NCI-H2081 (cell line): Measurements from ENCODE around the gene MUC5B.

Experiments used
- DNase-seq, 2 experiments: peaks; one replicate each; lab custom pipeline; 2025; lab: John Stamatoyannopoulos, UW

Gene MUC5B

GRCh38 chr11:1267441-1268100, 44.7 kb downstream of the MUC5B start:
- no peak for DNase-seq

GRCh38 chr11:1269957-1270356, 47.1 kb downstream of the MUC5B start:
- DNase-seq, result no peak

DNA sequence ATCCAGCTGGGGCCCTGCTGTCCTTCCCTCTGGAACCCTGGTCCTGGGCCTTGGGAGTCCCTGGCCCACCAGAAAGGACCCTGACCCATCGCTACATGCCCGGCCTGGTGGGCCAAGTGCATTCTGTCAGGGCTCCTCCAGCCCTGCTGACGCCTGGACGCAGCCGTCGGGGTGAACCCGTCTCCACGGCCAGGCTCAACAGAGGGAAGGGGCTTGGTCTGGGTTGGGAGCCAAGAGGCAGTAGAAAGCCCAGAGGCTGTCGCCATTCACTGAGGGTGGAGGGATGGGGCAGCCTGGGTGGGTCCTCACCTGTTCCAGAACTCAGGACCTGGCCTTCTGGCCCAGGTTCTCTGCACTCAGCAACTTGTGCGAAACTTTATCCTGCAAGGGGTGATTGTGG, 47.6 kb downstream of the MUC5B start:
- no peak for DNase-seq

GRCh38 chr11:1271002-1271401, 48.1 kb downstream of the MUC5B start:
- DNase-seq, result no peak

- DNase-seq, result no peak
Measured at GRCh38 chr11:1271406-1271805, 48.5 kb downstream of the MUC5B start.

- no peak for DNase-seq
Measured at GRCh38 chr11:1271927-1272326, 49.1 kb downstream of the MUC5B start.

GRCh38 chr11:1272531-1272930, 49.7 kb downstream of the MUC5B start:
- no peak for DNase-seq

- DNase-seq, result no peak
Measured at GRCh38 chr11:1274501-1274900, 51.6 kb downstream of the MUC5B start.

GRCh38 chr11:1275021-1275420, 52.2 kb downstream of the MUC5B start:
- DNase-seq, result no peak

GRCh38 chr11:1276041-1276790, 53.4 kb downstream of the MUC5B start:
- DNase-seq, result no peak

GRCh38 chr11:1276866-1277615, 54.2 kb downstream of the MUC5B start:
- no peak for DNase-seq

DNA sequence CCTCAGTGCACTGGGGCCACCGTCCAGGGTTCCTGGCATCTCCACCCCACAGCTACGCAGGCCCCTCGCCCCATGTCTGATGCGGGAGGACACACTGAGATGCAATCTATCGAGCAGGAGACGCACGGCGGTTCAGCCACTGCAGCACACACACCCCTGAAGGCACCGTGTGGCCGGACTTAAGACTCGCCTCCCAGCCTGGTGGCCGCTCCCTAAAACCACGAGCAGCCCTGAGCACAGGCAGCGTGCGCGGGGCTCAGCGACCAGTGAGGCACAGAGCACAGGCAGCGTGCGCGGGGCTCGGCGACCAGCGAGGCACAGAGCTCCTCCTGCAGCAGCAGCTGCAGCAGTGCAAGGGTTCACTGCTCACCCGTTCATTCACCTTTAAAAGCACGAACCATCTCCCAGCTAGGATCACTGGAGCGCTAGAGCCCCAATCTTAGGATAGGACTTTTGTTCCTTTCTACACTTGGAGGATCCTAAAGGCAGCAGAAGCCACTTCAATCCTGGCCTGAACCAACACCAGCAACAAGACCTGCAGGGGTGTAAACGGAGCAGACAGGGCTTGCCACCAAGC, 55.2 kb downstream of the MUC5B start:
- DNase-seq, result no peak

GRCh38 chr11:1278766-1279673, 56.2 kb downstream of the MUC5B start:
- DNase-seq, result no peak

GRCh38 chr11:1279674-1280055, 56.8 kb downstream of the MUC5B start:
- DNase-seq, result no peak

DNA sequence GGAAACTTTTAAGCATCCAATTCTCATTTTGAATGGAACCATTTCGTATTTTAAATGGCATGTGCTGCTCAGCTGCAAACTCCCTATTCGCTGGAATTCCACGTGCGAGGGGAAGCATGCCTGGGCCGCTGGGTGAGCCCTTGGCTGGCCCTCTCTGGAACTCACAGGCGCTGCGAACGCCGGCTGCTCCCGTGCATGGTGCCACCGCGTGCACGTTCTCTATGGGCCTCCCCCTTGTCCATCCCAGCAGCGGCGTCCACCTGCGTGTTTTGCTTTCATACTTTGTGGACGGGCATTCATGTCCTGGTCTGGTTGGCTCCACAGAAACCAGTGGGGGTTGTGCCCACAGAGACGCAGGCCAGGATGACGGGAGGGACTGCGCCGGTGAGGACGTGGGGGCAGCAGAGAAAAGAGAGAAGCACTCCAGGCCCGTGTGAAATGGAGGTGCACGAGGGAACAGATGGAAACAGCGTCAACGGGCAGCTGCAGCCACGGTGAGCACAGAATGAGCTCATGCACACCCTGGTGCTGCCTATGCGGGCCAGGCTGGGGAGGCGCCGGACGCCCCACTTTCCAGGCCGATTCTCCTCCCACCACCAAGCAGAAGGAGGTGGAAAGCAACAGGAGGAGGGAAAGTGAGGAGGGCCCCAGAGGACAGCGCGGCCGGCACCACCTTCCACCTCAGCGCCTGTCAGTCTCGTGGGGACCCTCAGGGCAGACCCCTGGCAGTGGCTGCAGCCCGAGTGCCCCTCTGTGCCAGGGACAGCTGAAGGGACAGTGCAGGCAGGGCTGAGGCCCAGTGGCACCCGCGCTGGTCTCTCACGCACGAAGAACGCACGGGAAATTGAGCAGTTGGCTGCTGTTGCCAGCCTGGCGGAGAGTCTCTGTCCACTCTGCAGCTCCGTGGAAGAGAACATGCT, 57.5 kb downstream of the MUC5B start:
- DNase-seq, result no peak

GRCh38 chr11:1281326-1281973, 58.6 kb downstream of the MUC5B start:
- no peak for DNase-seq

DNA sequence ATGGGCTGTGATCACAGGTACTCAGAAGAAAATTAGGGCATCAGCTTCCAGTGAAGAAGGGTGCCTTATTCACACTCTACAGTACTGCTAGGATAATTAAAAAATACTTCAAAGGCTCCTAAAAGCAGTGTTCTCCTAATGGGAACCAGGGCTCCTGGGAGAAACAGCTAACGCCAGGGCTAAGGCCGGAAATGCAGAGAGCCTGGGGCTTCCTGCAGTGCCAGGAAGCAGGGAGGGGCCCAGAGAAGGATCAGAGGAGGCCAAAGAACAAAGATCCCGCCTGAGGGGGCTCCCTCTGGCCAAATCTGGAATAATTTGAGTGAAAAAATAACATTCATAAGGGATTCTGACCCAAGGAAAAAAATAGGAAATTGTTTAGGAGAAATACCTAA, 59.1 kb downstream of the MUC5B start:
- DNase-seq, result no peak

- DNase-seq, result no peak
Measured at GRCh38 chr11:1283091-1283511, 60.2 kb downstream of the MUC5B start.

GRCh38 chr11:1283906-1284305, 61.0 kb downstream of the MUC5B start:
- DNase-seq, result no peak

DNA sequence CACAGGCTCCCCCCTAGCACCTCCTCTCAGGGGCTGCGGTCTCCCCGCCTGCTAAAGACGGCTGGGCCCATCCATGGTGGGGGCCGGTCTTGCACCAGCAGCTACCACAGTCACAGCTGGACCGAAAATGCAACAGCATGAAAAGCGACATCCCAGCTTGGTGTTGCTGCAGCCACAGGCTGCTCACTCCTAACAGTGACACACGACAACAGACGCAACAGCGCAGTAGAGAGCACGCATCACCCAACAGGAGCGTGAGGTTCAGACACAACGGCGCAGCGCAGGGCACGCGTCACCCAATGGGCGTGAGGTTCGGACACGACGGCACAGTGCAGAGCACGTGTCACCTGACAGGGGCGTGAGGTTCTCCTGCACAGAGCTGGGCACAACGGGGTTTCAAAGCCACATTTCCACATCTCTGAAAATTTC, 62.5 kb downstream of the MUC5B start:
- no peak for DNase-seq
